Measurements from ENCODE around the gene MLN. TPM values are rescaled to one million over a fixed set of nuclear protein-coding genes. Genes with fewer than 3 reads are reported as not detected.

MLN gene
- total RNA-seq, 1 donor, result not detected

DNA sequence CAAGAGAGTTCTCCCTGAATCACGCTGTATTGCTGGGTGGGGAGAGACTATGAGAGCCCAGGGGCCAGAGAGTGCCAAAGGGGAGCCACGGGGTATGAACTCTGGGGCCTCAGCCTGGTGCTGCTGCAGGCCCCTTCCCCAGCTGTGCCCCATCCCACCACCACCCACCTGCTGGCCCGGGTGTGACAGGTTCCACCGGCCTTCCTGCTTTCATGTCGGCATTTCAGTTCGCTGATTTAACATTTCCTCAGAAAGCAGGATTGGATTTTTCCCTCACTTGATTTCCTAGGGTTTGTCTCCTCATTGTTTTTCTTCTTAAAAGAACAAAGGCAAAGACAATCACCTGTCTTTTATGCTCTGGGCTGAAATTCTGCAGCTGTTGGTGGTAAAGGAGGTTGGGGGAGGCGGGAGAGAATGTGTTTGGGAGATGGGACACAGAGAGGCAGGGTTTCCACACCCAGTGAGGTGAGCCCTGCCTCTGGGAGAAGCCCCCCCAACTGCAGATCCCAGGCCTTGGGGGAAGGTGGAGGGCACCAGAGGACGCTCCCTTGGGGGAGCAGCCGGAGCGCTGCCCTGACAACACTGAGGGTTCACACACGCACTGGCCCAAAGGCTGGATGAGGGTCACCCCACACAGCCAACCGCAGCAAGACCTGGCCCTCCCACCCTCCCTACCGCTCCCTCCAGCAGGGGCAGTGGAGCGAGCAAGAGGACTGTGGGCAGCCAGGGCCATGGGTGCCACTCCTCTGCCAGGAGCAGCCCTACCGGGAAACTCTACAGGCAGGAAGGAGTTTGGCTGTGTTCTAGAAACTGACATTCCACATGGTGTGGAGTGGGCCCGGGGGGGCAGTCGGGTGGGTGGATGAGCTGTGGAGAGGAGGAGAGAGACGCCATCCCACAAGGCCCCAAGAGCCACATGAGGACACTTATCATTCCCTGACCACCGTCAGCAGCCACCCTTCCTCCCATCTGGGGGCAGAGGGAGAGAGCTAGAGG lies 10.5 kb upstream of the MLN start:
- no peak for DNase-seq (ENCODE audit: low read depth)
- TF ChIP-seq, protein P1, sequence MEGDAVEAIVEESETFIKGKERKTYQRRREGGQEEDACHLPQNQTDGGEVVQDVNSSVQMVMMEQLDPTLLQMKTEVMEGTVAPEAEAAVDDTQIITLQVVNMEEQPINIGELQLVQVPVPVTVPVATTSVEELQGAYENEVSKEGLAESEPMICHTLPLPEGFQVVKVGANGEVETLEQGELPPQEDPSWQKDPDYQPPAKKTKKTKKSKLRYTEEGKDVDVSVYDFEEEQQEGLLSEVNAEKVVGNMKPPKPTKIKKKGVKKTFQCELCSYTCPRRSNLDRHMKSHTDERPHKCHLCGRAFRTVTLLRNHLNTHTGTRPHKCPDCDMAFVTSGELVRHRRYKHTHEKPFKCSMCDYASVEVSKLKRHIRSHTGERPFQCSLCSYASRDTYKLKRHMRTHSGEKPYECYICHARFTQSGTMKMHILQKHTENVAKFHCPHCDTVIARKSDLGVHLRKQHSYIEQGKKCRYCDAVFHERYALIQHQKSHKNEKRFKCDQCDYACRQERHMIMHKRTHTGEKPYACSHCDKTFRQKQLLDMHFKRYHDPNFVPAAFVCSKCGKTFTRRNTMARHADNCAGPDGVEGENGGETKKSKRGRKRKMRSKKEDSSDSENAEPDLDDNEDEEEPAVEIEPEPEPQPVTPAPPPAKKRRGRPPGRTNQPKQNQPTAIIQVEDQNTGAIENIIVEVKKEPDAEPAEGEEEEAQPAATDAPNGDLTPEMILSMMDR (IDR thresholded peaks at IDR 0.05; ENCODE audit: insufficient read depth, low read depth, low read length), result no peak
- H3K4me3 ChIP-seq (ENCODE audit: low read depth, low read length), result no peak overlapping the region

DNA sequence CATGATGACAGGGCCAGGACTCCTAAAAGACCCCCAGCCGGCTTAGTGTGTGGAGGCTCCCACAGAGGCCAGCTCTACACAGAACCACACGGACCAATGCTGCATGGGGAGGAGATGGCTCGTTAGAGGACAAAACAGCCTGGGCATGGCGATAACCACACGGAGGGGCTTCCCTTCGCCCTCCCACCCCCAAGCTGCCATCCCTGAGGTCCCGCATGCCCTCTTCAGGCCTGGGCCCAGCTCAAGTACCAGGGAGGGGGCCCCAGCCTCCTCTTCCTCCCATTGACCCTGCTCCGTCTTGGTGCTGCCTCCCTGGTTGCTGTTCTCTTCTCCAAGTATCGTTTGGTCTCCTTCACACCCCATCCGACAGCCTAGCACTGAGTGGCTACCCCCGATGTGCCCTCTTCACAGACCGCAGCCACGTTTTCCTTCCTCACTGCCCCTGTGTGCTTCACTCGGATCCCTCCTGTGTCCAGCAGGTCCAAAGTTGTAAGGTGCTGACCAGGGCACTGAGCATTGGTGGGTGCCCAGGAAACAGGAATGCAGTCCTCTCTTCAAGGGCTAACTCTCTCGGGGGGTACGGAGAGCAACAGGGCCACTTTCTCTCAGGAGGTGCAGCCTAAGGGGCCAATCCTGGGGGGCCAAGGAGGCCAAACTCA lies 9.6 kb upstream of the MLN start:
- DNase-seq (ENCODE audit: low read depth), result no peak
- H3K4me3 ChIP-seq (ENCODE audit: low read depth, low read length), result no peak overlapping the region
- TF ChIP-seq, protein P1 (IDR thresholded peaks at IDR 0.05; ENCODE audit: insufficient read depth, low read depth, low read length), result no peak

DNA sequence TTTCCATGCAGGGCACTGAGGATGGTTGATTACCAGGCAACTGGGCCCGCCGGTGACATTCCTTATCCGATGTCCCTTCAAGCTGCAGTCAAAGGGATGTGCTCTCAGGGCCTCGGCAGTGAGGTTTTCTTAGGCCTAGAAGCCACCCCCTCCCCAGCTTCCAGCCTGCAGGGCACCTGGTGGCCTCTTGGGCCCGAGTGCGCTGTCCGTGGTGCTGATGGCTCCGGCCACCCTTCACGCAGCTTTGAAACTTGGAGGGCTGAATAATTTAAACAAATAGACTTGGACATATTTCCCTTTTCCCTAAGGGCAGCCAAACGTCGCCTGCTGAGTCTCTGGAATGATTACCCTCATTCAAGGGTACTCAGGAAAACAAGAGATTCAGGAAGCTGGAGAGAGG lies 8.9 kb upstream of the MLN start:
- TF ChIP-seq, protein P1 (IDR thresholded peaks at IDR 0.05; ENCODE audit: insufficient read depth, low read depth, low read length), result peak; percentile 56
- DNase-seq (ENCODE audit: low read depth), result peak; percentile 65
- H3K4me3 ChIP-seq (ENCODE audit: low read depth, low read length), result no peak overlapping the region

DNA sequence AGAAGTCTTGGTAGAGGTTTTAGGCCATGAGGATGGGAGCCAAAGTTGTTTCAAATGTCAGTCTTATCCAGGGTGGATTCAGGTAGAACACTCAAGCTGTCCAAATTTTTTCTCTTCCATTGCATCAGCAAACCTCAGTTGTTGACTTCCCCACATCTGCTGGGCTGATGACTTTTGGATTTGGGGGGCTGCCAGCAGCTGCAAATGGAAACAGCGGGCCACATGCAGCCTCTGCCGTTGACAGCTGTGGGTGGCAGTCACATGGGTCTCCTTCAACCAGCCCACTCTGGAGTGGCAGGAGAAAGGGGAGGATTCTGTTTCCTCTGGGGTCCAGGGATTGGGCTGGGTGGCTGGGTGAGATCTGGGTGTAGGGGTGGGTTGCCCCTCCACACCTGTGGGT lies 5.8 kb upstream of the MLN start:
- TF ChIP-seq, protein P1 (IDR thresholded peaks at IDR 0.05; ENCODE audit: insufficient read depth, low read depth, low read length), result no peak
- no peak overlapping the region for H3K4me3 ChIP-seq (ENCODE audit: low read depth, low read length)
- DNase-seq (ENCODE audit: low read depth), result no peak

DNA sequence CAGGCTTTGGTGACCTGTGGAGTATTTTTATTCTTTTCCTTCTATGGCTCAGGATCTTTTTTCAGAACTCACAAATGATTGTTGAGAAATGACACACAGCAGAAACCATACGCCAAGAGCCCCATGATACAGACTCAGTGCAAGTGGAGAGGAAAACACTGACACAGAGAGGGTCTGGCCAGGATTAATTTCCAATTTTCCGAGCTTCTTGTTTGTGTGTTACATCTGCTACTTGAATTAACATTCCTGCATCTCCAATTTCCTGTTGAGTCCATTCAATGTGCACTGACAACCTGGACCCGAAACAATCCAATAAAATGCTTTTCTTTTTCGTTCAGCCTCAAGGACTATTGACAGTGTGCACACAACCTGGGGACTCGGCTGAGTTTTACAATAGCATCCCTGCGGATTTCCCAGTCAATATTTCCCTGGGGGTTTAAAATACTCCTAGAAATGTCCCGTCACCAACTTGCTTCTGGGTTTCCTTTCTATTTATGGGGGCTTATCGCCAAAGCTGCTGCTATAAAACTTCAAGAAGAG lies 4.9 kb upstream of the MLN start:
- no peak overlapping the region for H3K4me3 ChIP-seq (ENCODE audit: low read depth, low read length)
- TF ChIP-seq, protein P1 (IDR thresholded peaks at IDR 0.05; ENCODE audit: insufficient read depth, low read depth, low read length), result no peak
- no peak for DNase-seq (ENCODE audit: low read depth)

DNA sequence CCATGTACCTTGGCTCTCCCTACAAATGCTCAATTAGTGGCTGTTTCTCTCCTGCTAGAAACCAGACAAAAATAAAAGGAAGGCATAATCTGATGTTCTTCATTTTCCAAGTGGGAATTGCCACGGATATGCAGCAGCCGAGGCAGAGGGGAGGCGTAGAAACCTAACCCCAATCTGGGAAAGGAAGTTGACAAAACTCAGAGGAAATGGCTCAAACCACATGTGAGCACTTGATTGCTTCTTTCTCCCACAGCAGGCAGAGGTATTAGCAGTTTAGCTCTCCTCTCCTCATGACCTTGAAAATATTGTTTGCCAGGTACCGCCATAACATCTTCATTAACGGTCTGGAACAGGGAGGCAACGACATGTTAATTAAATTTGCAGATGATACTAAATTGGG lies 3.8 kb upstream of the MLN start:
- TF ChIP-seq, protein P1 (IDR thresholded peaks at IDR 0.05; ENCODE audit: insufficient read depth, low read depth, low read length), result no peak
- DNase-seq (ENCODE audit: low read depth), result no peak
- H3K4me3 ChIP-seq (ENCODE audit: low read depth, low read length), result no peak overlapping the region

Data from fibroblast of villous mesenchyme (primary cell).